ENCODE data around the gene HSPG2.

HSPG2 gene

GRCh38 chr1:21861602-21862429 lies 75.3 kb downstream of the HSPG2 start:
- peak; percentile 23 for DNase-seq (ENCODE audit: low spot score)

GRCh38 chr1:21860971-21861370 lies 76.1 kb downstream of the HSPG2 start:
- DNase-seq (ENCODE audit: low spot score), result no peak

DNA sequence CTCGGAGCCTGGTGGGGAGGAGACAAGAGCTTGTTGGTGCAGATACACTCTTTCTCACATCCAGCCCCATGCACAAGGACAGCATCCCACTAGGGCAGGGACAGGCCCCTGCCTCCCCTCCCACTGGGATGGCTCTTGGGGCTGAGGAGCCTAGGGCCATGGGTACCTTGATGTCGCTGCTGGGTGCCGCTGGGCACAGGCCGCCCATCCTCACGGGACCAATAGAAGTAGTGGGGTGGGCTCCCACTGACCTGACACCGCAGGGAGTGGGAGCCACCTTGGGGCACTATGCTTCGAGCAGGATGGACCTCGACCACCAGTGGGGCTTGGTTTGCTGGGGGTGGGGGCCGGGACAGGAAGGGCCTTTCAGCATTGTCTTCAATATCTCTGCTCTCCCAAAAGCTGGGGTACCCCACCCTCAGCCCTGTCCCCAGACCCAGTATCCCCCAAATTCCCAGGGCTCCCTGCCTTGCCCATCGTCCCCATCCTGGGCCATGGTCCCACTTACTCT lies 77.4 kb downstream of the HSPG2 start:
- DNase-seq (ENCODE audit: low spot score), result no peak

DNA sequence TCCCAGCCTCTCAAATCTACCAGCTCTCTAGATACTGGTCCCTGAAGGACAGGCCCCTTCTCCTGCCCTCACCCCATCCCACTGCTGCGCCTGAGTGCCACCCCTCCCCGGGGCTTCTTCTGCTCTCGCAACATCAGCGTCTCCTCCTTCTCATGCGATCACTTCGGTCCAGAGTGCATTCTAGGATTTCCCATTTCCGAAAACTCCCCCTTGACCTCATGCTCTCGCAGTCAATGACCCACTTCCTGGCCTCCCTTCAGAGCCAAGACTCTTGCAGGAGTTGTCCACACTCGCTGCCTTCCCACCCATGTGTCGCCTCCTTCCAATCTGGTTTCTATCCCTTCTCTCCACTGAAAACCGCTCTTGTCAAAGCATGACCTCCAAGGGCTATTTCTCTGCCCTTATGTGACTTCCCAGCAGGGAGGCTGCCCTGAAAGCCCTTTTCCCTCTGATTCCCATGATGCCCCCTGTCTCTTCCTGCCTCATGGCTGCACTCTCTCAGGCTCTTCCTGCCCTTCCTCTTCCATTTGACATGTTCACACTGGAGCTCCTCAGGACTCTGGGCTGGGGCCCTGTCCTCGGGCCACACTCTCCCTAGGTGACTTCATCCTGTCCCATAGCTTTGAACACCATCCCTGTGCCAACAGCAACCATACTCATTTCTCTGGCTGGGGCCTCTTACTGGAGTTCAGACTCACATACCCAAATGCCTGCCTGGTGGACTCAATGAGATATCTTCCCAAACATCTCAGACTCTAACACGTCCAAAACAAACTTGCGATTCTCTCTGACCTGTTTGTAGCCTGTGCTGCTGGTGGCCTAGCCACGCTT lies 79.1 kb downstream of the HSPG2 start:
- DNase-seq (ENCODE audit: low spot score), result no peak

DNA sequence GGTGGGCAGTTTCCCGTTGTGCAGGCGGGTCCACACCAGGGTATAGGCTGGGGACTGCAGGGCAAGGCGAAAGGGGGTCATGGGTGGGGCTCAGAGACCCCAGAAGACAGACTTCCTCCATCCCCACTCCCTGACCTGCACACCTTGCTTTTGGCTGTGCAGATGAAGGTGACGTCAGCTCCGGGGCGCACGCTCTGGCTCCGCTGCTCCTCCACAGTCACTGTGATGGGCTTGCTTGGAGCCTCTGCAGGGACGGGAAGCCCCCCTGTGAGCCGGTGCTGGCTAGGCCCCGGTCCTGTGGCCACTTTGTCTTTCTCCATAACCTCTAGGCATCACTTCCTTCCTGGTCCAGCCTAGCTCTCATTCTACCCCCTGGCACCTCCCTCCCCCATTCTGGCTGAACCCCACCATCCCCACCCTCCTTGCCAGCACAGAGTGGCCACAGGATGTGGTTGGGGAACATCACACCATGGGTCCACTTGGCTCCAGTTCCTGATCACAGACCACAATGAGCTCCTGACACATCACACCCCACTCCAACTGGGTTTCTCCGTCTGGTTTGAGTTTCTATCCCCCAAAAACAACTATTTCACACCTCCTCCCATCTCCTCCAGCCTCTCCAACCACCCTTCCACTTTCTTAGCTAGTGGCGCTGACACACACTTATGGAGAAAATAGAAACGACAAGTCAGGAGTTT lies 79.8 kb downstream of the HSPG2 start:
- no peak for DNase-seq (ENCODE audit: low spot score)

- no peak for DNase-seq (ENCODE audit: low spot score)
Observed at GRCh38 chr1:21855257-21856096, 81.6 kb downstream of the HSPG2 start.

DNA sequence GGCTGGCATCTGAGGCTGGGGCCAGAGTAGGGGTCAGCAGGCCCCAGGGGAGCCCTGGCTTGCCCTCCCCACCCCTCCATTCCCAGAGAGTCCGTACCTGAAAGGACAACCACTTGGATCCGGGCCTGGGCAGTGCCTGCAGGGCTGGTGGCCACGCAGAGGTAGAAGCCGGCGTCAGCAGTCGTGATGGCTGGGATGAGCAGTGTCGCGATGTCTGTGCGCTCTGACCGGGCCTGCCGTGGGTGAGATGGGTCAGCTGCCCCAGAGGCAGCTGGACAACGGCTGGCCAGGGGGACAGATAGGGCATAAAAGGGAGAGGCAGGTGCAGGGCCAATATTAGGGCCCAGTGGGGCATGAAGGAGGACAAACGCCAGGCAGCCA lies 82.4 kb downstream of the HSPG2 start:
- no peak for DNase-seq (ENCODE audit: low spot score)

- no peak for DNase-seq (ENCODE audit: low spot score)
Observed at GRCh38 chr1:21854090-21854750, 82.9 kb downstream of the HSPG2 start.

DNA sequence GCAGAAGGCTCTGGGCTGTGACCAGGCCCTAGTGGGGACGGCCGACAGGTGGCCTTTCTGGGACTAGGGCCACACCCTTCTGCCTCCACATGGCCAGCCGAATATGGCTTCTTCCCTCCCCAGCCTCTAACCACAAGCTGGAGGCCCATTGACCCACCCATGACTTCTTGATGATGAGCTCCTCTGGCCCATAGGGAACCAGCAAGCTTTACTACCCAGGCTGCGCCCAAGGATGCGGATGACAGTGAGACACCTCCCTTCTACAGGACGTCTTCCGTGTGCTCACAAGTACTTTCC lies 84.0 kb downstream of the HSPG2 start:
- no peak for DNase-seq (ENCODE audit: low spot score)

GRCh38 chr1:21852282-21853130 lies 84.6 kb downstream of the HSPG2 start:
- DNase-seq (ENCODE audit: low spot score), result no peak

DNA sequence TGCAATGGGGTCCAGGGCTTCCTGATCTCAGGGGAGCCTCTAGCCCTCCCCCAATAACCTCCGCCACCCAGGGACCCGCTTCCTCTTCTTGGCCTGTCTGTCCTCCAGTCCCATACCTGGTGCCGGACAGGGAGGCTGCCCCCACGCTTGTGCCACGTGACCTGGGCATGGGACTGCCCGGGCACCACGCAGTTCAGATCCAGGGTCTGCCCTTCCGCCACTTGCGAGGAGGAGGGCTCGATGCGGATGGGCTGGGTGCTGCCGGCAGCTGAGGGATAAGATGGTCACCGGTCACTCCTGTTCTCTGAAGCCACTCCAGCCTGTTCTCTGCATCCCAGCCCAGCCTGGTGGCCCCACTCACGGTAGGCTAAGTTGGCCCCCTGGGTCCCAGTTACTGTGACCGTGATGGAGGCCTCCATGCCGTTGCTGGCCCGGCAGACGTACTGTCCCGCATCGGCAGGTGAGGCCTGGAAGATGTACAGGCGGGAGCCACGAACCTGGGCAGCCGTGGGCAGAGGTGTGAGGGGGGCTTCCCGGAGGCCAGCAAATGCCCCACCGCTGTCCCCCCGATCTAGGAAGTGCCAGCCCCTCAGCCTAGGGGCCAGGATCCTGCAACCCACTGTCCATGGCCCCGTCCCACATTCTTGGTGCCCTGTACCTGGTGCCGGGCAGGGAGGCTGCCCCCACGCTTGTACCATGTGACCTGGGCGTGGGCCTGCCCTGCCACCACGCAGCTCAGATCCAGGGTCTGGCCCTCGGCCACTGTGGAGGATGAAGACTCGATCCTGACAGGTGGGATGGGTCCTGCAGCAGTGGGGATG lies 85.5 kb downstream of the HSPG2 start:
- DNase-seq (ENCODE audit: low spot score), result no peak

DNA sequence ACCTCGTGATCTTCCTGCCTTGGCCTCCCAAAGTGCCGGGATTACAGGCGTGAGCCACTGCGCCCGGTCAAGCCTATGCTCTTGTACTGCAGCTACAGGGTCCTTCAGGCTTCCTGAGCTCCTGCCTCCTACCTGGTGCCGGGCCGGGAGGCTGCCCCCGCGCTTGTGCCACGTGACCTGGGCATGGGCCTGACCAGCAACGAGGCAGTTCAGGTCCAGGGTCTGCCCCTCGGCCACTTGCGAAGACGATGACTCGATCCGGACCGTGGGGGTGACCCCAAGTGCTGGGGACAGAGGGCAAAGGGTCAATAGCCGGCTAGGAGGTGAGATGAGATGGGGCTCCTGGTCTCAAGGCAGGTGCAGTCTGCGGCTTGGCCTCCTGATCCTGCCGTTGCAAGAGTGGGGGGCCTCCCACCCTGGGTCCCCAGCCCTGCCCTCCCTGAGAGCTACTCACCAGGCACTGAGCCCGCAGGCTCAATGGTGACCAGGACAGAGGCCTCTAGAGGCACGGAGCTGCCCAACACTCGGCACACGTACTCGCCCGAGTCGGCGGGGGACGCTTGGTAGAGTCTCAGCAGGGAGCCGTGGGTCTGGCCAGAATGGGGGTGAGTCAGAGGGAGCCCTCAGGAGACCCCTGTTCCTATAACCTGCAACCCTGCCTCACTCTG lies 87.1 kb downstream of the HSPG2 start:
- no peak for DNase-seq (ENCODE audit: low spot score)

DNA sequence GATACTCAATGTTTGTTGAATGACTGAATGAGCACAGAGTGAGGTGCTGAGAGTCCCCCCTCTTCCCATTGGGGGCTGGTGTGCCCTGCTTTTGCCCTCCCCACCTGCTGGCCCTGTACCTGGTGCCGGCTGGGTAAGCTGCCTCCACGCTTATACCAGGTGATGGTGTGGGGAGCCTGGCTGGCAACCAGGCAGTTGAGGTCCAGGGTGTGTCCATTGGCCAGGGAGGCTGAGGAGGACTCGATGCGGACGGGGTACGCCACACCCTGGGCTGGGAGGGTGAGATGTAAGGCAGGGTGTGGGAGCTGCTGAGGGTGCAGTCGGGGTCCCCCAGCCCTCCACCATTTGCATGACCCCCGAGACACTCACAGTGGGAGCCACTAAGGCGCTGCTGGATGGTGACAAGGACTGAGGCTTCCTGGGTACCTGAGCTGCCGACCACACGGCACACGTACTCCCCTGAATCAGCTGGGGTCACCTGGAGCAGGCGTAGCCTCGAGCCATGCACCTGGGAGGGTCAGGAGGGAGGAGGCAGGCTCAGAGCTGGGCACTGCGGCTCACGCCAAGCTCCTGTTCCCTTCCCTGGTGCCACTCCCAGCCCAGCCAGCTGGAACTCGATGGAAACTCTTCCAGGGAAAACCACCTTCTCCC lies 88.5 kb downstream of the HSPG2 start:
- DNase-seq (ENCODE audit: low spot score), result no peak

DNA sequence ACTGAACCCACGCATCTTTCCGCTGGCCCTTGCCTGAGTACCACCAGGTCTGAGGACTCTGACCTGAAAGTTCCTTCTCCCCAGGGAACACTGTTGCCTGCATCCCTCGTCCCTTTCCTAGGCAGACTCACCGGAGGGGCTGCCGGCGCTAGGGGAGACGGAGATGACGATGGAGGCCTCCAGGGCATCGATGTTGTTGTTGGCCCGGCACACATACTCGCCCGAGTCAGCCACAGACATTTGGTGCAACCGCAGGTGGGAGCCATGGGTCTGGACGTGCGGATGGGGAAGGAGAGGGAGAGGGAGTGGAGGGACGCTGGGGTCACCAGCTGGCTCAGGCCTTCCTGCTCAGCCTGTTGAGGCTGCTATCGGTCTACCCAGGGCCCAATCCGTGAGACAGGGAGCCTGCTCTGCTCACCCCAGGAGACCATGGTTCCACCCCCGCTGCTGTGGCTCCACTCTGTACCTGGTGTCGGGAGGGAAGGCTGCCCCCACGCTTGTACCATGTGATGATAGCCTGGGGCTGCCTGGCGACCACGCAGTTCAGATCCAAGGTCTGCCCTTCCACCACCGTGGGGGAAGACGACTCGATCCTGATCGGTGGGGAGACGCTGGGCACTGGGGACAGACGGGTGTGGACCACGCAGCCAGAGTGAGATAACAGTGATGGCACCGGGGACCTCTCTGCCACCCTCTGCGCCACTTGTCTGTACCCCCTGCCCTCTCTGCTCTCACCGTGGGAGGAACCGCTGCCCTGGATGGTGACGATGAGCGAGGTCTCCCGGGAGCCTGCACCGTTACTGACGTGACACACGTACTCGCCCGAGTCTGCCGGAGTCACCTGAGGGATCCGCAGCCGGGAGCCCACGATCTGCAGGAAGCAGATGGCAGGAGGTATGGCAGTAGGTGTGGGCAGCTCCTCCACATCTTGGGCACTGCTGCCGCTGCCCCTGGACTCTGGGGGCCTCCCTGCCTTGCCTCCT lies 89.6 kb downstream of the HSPG2 start:
- no peak for DNase-seq (ENCODE audit: low spot score)

GRCh38 chr1:21845646-21846641 lies 91.2 kb downstream of the HSPG2 start:
- no peak for DNase-seq (ENCODE audit: low spot score)

GRCh38 chr1:21843996-21844395 lies 93.1 kb downstream of the HSPG2 start:
- DNase-seq (ENCODE audit: low spot score), result no peak

Data from LoVo (cell line).